ENCODE measurements around the gene SPTBN4.
A peak's percentile ranks its signal among the peaks of the same experiment; 100 is the strongest.
"Not testable (repeated sequence)": the region's sequence is repeated elsewhere in the genome, so short reads cannot be mapped to it uniquely, and the experiment has no call there.

The SPTBN4 gene

DNA sequence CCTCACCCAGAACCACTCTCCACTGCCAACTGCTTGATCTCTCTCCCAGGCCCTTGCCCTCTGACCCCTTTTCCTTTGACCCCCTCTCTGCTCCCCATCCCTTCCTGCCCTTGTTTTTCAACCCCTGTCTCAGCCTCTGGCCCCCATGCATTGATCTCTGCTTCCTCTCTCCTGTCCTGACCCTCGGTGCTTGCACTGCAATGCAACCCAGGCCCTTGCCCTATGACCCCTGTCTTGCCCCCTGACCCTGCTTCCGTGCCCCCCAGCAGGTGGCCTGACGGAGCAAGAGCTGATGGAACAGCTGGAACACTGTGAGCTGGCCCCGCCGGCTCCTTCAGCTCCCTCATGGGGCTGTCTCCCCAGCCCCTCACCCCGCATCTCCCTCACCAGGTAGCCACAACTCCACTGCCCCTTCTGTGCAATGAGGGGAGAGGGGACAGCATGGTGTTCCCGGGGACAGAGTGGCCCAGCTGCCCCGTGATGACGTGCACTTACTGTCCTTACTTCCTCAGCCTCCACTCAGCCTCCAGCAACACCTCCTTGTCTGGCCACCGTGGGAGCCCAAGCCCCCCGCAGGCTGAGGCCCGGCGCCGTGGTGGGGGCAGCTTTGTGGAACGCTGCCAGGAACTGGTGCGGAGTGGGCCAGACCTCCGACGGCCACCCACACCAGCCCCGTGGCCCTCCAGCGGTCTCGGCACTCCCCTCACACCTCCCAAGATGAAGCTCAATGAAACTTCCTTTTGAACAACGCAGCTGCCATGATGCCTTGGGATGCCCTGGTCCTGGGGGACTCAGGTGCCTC lies 123.9 kb downstream of the SPTBN4 start:
- no peak for DNase-seq

DNA sequence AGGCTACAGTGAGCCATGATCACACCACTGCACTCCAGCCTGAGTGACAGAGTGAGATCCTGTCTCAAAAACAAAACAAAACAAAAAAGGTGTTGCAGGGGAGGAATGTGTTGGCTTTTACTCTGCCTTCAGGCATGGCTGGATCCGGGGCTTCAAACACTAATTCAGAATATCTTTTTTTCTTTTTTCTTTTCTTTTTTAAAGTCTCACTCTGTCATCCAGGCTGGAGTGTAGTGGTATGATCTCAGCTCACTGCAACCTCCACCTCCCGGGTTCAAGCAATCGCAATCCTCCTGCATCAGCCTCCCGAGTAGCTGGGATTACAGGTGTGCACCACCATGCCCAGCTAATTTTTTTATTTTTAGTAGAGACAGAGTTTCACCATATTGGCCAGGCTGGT lies 124.9 kb downstream of the SPTBN4 start:
- not testable (repeated sequence) for DNase-seq

DNA sequence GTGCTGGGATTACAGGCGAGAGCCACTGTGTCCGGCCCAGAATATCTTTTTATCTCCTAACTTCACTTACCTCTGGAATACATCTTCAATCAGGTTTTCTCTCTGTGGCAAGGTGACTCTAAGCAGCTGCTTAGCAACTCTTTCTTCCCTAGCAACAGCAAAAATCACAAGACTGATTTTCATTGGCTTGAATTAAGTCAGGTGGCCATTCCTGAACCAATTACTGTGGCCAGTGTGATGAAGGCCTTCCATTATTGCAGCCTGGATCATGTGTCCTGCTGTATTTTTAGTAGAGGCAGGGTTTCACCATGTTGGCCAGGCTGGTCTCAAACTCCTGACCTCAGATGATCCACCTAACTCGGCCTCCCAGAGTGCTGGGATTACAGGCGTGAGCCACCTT lies 125.4 kb downstream of the SPTBN4 start:
- DNase-seq, result no peak

- no peak for DNase-seq
Observed at GRCh38 chr19:40594255-40594654, 127.5 kb downstream of the SPTBN4 start.

GRCh38 chr19:40594657-40595091 lies 127.9 kb downstream of the SPTBN4 start:
- no peak for DNase-seq

- DNase-seq, result no peak
Observed at GRCh38 chr19:40596608-40597328, 130.0 kb downstream of the SPTBN4 start.

- DNase-seq, result no peak
Observed at GRCh38 chr19:40597329-40597838, 130.6 kb downstream of the SPTBN4 start.

DNA sequence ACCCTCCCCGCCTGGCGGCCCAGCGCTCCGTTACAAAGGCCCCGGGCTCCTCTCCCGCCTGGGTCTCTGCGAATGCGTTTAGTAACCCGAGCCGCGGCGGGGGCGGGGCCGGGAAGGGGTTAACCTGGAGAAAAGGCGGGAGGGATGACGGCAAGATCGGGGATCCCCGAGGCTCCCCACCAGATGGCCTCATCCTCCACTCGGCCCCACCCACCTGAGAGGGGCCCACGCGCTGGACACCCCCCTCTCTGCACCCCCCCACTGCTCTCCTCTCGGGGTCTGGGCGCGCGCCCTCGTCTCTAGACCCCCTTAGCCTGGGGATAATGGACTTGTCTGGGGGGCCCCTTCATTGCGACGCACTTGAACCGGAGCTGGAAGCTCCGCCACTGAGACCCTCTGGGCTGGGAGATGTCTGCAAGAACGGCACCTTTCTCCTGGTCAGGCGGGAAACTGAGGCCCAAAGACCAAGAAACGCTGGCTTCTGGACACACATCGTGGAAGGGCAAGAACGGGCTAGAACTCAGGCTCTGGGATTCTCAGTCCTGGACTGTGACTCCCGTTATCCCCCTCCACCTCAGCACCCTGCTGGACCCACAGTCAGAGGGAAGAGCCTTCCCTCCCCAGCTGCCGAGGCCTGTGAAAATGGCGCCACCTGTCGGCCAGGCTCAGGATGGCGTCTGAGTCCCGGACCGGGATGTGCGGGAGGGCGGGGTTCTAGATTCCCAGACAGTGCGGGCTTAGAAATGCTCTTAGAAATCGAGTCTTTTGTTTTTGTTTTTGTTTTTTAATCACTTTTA lies 131.5 kb downstream of the SPTBN4 start:
- DNase-seq, result peak; percentile 73

- DNase-seq, result no peak
Observed at GRCh38 chr19:40598918-40599307, 132.1 kb downstream of the SPTBN4 start.

GRCh38 chr19:40599331-40599901 lies 132.6 kb downstream of the SPTBN4 start:
- DNase-seq, result no peak

DNA sequence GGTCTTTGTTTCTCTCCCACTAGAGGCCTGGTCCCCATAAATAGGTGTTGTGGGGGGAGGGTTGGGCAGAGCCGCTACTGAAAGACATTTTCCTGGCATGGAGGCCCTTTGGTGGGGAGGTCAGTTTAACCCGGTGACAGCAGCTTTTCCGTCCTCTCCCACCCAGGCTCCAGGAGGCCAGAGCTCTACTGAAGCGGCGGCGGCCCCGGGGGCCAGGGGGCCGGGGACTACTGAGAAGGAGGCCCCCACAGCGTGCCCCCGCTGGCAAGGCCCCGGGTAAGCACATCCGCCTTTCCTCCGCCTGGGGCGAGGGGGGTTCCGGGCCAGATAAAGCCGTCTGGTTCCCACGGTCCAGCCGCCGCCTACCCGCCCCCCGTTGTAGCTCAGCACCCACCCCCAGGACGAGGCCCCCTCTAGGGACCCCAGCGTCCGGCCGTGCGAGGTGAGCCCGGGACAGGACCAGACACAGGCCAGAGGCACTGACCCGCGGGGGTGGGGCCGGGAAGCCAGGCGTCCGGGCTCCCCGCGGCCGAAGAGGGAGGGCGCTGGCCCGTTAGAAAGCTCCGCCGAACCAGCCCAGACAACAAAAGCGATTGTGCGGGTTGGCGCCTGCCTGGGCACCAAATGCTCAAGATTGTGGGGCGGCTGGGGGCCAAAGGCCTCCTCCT lies 133.2 kb downstream of the SPTBN4 start:
- no peak for DNase-seq

- no peak for DNase-seq
Observed at GRCh38 chr19:40600570-40601133, 133.9 kb downstream of the SPTBN4 start.

DNA sequence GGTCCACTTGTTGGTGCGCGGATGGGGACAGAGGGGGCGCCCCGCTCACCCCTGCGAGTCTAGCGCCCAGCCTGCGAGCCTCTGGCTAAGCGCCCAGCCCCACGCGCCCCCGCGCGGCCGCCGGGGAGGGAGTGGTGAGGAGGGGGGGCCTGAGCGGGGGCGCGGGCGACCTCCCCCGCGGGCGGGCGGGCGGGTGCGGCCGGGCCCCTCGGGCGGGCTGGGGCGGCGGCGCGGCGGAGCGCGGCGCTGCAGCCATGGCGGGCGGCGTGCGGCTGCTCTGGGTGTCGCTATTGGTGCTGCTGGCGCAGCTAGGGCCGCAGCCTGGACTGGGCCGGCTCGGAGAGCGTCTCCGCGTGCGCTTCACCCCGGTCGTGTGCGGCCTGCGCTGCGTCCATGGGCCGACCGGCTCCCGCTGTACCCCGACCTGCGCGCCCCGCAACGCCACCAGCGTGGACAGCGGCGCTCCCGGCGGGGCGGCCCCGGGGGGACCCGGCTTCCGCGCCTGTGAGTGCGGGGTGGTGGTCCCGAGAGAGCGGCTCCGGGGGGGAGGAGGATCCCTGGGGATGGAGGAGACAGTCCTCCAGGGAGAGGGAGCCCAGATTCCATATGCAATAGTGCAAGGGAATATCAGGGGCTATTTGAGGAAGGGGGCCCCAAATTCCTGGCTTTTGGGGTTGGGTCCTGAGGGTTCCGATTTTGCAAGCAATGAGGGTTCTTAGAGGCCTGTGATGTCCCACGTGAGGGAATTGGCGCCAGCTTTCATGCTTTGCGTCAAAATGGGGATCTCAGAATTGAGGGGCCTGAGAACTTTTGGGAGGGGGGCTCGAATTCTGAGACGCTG lies 134.6 kb downstream of the SPTBN4 start, which contains the start of gene LTBP4:
Gene LTBP4, plus strand, starts transcription at position 236 of the 841 bp plus-strand sequence. Its CDS starts 19 bp downstream, at position 255.
- DNase-seq, result no peak

- DNase-seq, result no peak
Observed at GRCh38 chr19:40603071-40603388, 136.2 kb downstream of the SPTBN4 start.

- peak; percentile 92 for DNase-seq
Observed at GRCh38 chr19:40603389-40604170, 136.8 kb downstream of the SPTBN4 start.

- DNase-seq, result no peak
Observed at GRCh38 chr19:40604171-40604646, 137.4 kb downstream of the SPTBN4 start.

DNA sequence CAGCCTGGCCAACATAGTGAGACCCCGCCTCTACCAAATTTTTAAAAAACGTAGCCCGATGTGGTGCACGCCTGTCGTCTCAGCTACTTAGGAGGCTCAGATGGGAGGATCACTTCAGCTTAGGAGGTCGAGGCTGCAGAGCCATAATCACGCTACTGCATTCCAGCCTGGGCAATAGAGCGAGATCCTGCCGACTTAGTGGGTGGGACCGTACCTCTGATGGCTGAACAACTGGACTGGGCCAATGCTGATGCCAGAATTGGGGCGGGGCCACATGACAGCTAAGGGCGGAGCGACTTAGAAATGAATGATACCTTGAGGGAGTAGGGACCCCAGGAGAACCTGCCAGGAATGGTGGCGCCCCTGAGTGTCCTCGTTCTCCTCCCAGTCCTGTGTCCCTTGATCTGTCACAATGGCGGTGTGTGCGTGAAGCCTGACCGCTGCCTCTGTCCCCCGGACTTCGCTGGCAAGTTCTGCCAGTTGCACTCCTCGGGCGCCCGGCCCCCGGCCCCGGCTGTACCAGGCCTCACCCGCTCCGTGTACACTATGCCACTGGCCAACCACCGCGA lies 137.9 kb downstream of the SPTBN4 start:
- no peak for DNase-seq

- DNase-seq, result peak; percentile 65
Observed at GRCh38 chr19:40605216-40605971, 138.6 kb downstream of the SPTBN4 start.
